CD4-positive, alpha-beta T cell treated with Interleukin-1 beta for 1 hour (primary cell): ENCODE results near the gene TMEM186.
"Not testable (repeated sequence)": the region's sequence is repeated elsewhere in the genome, so short reads cannot be mapped to it uniquely, and the experiment has no call there.

ENCODE experiments used
- DNase-seq, 2 donors: peaks; one replicate each; pipeline ENCODE4 v3.0.0-alpha.2; 2020 to 2022

Gene TMEM186

DNA sequence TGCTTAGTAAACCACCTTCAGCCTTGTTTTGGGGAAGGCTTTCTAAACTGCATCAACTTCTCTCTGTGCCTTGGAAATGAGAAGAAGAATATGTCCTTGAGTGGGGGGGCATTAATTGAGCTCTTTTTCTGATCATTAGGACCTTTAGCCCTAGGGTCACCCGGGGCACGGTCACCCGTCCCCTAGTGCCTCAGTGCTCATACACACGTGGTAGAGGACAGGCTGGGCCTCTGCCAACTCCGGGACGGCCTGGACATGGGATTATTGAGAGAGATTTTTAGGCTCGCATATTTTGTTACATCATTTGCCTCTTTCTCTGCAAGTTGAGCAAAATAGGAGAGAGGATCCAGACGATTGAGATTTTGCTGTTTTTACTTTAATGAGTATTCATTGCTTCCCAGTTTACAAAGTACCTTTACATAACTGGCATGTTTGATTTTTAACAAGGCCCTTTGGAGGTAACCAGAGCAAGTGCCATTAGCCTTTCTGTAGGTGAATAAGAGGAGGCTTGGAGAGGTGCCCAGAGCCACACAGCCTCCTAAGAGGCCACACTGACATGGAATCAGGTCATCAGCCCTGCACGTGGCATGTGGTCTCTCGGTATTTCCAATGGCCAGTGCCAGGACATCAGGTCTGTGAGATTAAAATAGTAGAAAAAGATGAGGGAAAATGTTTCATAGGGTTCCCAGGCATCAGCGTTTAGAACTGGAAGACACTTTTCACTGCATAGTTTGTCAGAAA lies 11.3 kb upstream of the TMEM186 start:
- DNase-seq = no peak

DNA sequence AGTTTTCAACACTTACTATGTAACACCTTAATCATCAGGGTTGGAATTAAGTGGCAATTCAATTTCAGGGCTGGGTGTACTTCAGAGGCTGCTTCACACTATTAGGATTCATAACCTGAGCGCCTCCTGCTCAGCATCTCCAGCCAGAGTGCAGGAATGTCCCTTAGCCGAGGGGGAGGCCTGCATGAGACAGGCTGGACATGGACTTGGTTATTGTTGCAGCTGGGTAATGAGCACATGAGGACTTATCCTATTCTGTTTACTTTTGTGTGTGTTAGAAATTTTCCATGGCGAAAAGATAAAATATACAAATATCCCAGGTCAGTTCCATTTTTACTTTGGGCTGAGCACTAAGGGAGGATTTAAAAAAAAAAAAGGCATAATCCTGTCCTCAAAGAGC lies 10.6 kb upstream of the TMEM186 start:
- no peak for DNase-seq

DNA sequence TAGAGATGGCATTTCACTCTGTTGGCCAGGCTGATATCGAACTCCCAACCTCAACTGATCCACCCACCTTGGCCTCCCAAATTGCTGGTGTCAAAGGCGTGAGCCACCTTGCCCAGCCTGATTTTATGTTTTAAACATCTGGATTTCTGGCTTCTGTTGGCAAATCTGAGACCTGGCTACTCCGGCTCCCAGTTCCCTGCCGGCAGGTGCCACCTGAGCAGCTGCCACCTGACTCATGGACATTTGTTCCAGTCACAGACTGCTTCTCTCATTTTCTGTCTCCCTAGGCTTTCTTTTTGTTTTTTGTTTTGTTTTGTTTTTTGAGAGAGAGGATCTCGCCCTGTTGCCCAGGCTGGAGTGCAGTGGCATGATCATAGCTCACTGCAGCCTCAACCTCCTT lies 9.8 kb upstream of the TMEM186 start:
- DNase-seq = no peak

DNA sequence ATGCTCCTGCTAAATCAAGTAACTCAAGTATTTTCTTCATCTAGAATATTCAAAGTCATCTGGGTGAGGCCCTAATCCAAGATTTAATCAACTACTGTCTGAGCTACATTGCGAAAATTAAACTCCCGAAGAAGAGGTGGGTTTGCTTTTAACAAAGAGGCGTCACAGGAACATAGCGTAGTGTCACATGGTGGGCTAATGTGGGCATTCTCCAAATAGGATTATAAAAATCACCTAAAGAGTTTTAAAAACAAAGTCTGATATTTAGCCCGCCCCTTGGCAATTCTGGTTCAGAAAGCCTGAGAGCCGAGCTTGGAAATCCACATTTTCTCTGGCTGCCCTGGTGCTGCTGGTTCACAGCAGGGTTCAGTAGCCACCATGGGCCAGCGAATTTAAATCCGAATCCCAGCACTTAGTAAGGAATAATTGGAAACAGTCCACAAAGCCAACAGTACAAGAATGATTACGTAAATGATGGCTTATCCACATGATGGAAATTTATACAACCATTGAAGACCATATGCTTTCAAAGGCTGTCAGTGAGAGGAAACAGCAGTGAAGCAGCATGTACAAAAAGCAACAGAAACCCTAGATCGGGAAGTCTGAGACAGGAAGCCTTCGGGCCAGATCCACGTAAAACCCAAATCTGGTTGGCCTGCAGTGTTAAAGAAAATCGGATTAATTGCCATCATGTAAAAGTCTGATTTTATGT lies 9.0 kb upstream of the TMEM186 start:
- DNase-seq = no peak

DNA sequence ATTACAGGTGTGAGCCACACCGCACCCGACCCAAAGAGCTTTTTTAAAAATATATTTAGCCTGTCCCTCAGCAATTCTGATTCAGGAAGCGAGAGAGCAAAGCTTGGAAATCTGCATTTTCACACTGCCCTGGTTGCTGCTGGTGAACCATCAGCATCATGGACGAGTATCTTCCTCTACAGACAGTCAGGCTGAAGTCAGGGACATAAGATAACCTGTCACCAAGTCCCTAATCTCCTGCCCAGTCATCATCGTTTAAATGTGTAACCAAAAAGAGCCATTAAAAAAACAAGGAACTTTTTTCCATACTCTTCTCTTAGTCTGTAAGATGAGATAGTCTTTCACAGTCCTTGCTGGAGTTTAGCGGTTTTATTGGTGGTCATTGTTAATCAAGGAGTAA lies 6.9 kb upstream of the TMEM186 start:
- DNase-seq = no peak

DNA sequence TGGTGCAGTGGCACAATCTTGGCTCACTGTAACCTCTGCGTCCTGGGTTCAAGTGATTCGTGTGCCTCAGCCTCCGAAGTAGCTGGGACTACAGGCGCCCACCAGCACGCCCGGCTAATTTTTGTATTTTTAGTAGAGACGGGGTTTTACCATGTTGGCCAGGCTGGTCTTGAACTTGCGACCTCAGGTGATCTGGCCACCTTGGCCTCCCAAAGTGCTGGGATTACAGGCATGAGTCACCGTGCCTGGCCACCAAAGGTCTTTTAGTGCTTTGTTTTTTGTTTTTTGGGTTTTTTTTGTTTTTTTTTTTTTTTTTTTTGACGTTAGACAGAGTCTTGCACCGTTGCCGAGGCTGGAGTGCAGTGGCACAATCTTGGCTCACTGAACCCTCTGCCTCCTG lies 6.3 kb upstream of the TMEM186 start:
- not testable (repeated sequence) for DNase-seq

DNA sequence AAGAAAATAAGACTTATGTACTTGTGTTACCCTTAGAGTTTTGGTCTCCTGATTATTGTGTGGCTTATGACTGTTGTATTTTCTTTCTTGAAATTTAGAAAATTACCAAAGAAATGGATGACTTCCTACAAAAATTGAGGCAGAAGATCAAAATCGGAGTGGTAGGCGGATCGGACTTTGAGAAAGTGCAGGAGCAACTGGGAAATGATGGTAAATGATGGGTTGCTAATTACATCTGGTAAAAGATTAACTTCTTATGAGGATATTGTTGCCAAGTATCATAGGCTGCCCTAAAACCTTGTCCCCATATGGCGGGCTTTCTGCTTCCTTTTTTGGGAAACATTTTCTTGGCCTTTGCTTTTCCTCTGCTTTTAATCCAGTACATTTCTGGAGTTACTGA lies 4.3 kb upstream of the TMEM186 start:
- no peak for DNase-seq

DNA sequence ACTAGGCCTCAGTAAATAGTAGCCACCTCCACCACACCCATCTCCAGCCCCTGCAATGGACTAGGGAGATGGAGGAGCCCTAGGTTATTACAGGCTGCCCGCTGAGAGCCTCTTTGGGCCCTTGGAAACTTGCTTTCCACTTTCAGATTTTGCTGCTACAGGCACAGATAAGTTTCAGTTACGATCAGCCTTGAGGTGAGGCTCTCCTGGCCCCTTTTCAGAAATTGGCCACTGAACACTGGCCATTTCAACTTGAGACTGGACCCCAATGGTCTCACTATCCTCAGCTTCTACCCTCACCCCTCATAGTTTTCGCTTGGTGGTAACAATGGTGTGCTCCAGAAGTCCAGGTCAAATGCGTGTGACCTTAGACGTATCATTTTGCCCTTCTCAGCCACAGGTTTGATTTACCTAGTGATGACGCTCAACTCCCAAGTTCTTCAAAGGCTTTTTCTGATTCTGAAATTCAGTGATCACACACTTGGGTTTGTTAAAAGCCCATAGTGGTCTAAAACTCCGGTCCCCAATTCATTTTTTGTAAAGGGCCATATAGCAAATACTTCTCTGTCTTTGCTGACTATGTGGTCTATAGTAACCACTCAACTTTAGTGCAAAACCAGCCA lies 1.2 kb upstream of the TMEM186 start:
- no peak for DNase-seq

DNA sequence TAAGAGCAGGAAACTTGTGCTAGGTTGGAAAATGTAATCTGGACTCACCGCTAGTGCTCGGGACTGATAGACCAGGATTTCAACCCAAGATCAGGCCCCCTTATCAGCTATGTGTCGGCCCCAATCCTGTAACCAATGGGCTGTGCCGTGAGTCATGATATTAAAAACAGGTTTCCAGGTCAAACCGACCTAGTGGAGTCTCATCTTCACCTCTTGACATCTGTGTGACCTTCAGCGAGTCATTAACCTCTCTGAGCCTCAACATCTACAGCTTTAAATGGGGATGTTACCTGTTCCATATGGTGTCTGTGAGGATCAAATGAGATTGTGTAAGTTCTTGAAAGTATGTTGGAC lies 712 bp upstream of the TMEM186 start:
- no peak for DNase-seq

DNA sequence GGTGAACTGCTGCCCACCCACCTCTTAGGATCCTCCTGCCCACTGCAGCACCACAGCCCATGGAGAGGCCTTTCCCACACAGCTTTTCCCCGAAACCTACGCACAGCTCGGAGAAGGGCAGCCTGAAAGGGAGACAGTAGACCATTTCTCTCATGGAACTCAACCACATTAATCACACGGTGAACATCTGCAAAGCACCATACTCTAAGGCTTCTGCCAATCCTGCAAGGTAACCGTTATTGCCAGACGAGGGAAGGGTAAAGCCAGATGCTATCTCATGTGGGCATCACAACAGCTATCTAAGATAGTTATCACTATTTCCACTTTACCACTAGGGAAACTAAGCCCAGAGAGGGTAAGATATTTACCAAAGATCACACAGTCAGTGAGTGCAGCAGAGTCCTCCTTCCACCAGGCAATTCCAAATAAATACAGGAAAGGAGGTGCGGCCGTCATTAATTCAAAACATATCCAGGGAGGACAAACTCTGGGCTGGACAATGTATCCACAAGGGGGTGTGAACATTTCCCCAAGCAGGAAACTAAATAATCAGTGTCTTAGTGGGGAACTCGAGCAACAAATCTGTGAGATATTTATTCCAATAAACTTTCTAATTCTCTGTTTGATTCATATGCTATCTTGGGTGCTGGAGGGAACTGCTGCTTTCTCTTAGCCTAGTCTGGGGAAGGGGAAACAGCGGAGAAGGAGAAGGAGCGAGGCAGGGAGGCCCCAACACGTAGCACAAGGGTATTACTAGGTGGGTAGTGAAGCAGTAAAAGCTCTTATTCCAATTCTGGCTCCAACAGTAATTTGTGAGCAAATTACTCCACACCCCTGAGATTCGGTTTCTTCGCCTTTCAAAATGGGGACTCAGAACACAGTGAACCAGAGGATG lies 723 bp downstream of the TMEM186 start:
- DNase-seq = no peak

DNA sequence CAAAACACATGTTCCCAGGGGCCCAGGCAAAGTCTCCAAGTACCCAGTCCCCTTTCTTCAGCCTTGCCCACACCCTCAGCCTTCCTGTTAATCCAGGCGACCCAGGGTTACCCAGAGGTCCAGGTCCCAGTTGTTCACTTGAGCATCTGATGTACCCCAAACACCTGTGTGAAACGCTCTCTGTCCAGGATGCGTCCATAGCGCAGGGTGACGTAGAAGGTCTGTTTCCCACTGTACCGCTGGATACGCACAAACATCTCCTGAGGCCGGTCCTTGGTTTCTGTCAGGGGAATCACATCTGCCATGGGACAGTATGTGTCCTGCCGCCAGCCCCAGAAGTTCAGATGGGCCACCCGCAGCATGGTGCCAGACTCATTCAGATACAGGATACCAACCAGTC lies 1.6 kb downstream of the TMEM186 start:
- no peak for DNase-seq

DNA sequence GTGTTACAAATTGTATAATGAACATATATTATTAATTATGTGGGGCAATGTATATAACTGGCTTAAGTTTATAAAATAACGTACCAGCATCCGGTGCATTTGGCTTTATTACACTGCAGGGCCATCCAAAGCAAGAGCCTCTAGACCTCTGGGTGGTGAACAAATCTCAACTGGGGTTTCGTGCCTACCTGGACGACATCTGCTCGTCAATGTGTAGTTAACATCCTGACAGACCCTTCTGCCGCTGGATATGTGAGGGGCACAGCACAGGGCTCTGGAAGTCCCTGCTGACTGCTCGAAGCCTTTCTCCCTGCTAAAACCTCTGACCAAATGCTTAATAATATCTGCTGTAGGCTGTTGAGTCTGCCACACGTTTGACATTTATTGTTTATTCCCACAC lies 2.3 kb downstream of the TMEM186 start:
- DNase-seq = no peak

DNA sequence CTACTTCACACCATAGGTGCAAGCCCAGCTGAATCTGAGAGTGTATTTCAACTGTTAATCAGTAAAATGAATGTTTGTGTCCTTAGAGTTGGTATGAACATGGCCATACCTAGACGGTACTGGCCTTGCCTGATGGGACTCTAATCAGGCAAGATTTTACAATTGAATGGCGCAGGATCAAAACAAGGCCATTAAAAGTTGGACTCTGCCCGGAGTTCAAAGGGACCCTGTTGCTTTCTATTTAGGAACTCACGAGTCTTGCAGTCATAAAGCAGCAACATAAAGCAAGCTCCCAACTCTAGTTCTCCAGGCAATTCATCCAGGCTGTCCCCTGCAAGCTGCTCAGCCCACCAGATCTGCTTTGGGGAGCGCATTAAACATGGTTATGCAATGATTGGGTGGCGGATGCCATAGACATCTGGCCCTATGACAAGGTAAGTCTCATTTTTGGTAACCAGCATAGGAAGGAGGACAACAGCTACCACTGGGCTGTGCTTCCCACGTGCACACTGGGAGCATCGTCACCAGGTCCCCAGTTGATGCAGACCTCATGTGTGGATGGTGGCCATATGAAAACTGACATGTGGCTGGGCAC lies 8.8 kb downstream of the TMEM186 start:
- no peak for DNase-seq

DNA sequence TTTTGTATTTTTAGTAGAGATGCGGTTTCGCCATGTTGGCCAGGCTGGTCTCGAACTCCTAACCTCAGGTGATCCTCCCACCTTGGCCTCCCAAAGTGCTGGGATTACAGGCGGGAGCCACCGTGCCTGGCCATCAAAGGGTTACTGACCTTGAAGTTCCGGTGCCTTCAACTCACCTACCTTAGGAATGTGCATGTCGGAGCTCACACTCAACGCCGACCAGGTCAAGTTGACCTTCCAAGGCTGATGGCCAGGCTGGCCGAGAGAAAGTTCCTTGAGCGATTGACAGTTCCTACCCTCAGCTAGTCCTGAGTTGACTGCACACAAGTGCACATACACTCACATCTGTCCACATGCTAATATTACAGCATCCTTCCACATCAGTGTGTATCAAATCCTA lies 11.1 kb downstream of the TMEM186 start:
- not testable (repeated sequence) for DNase-seq

DNA sequence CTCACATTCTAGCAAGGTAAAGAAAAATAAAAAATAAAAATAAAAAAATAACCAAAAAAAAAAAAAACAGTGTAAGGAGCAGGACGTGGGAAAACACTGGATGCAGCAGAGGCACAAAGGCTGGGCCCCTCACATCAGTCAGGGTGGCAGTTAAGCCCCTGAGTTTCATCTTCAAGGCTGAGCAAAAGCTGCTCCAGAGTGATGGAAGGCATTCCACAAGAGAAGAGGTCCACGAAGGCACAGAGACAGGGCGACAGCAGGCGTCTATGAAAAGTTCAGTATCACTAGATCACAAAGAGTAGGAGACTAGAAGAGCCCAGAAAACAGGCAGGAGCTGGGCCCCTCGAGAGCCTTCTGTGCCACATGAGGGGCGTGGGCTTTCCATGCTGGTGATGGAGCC lies 12.0 kb downstream of the TMEM186 start:
- DNase-seq = no peak

DNA sequence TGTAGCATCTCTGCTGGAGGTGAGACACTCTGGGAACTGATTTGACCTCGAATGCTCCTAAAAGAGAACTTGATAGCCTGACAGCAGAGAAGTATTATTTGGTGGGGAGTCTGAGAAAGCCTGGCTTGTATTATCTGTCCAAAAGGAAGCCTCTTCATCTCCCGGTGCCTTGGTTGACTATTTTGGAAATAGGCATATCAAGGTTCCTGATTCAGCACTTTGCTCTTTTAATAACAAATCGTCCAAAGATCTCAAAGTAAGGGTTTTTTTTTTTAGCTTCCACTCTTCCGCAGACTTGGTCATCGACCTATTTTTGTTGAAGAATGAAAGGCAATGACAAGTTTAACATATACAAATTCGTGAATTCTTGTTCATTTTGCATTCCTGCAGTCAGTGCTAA lies 14.8 kb downstream of the TMEM186 start:
- DNase-seq = no peak

DNA sequence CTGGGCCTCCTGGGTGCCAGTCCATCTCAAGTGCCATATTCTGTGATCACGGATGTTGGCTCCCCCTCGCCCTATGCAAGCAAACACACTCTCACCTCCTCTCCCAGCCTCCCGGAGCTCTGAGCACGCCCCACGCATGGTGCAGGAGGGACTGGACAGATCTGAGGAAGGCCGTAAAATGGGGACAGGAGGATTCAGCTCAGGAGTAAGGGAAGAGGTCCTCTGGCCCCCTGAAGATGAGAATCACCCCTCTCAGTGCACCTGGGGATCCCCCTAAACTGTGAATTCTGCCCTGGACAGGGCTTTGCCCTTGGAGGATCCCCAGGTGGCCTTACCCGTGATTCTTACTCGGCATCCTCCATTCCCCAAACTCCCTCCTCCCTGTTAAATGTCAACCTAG lies 15.6 kb downstream of the TMEM186 start:
- DNase-seq = no peak

DNA sequence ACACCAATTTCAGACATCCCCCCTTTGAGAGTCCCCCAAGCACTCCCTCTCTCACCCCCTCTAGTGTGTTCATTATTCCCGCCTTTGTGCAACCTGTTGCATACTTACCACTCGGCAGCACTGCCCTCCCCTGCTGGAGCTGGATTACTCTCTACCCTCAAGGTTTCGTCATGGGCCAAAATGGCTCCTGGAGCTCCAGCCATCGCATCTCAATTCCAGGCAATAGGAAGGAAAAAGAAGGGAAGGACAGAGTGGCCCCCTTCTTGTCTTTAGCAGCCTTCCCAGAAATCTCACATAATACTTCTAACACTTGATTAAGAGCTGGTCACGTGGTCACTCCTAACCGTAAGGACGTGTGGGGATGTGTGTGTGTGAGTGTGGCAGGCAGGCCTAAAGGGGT lies 20.2 kb downstream of the TMEM186 start:
- DNase-seq = no peak

DNA sequence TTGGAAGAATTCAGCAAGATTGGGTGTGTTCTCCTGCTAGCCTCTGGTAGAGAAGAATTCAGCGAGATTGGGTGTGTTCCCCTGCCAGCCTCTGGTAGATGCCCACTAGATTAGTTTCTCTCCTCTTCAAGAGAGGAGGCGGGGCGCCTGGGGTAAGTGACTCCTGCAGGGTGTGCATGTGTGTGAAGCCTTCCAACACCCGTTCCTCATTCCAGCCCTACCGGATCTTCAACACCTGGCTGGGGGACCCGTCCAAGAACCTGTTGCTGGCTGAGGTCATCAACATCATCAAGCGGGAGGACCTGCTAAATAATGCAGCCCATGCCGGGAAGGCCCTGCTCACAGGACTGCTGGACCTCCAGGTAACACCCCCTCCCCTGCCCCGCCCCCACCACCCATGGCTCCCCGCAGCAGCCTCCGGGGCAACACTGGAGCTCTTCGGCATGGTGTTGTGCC lies 21.3 kb downstream of the TMEM186 start:
- DNase-seq = no peak

DNA sequence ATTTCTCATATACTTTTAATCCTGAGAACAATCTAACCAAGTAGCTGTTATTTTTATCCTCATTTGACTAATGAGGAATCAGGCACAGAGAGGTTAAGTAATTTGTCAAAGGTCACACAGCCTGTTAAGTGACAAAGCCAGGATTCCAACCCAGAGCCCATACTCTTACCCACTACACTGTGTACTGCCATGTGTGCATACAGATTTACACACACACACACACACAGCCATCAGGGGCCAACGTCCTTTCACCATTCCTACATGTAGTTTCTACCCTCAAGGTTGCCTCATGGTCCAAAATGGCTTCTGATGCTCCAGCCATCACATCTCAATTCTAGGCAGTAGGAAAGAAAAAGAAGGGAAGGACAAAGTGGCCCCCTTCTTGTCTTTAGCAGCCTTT lies 22.1 kb downstream of the TMEM186 start:
- no peak for DNase-seq

DNA sequence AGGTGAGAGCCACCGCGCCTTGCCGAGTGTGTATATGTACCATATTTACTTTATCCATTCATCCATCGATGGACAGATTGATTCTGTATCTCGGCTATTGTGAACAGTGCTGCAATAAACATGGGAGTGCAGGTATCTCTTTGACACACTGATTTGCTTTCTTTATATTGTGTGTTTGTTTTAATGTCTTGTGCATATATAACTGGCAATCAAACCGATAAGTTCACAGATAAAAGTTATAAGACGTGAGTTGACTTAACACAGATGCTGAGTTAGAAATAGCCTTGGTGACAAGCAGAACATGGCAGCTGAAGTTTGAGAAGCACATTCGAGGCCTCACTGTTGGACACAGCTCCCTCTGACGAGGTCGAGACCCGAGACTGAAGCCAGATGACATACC lies 23.2 kb downstream of the TMEM186 start:
- no peak for DNase-seq

DNA sequence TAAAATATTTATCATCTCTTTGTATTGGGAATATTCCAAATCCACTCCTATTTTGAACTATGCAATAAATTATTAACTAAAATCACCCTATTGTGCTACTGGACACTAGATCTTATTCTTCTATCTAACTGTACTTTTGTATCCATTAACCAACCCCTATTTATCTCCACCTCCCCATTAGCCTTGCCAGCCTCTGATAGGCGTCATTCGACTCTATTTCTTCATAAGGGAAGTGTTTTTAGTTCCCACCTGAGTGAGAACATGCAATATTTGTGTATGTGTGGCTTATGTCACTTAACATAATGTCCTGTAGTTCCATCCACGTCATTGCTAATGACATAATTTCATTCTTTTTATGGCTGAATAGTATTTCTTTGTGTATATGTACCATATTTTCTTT lies 23.9 kb downstream of the TMEM186 start:
- DNase-seq = no peak

DNA sequence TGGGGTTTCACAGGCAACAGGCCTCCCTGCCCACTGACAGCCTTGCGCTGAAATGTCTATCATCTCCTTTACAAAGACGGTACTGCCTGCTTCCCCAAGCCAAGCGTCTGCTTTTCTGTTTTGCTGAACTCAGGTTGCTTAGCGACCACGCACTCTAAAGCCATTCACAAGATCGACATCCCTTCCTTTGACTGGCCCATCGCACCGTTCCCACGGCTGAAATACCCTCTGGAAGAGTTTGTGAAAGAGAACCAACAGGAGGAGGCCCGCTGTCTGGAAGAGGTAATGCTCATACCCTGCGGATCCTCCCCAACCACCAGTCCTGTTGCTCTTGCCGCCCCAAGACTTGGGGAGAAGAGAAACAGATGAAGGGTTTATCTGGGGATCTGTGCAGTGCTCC lies 28.7 kb downstream of the TMEM186 start:
- no peak for DNase-seq
